ENCODE measurements around the gene ZFPM1. TPM values are rescaled to one million over a fixed set of nuclear protein-coding genes. Genes with fewer than 3 reads are reported as not detected.

The ZFPM1 gene
- total and polyA plus RNA-seq, 10 donors = 2.3 to 25.3 (median 8.9) TPM

GRCh38 chr16:88568710-88569613 lies 115.9 kb downstream of the ZFPM1 start:
- H3K27me3 ChIP-seq (replicated peaks in 1 of 7) = no peaks in the 10 kb centered on the region
- 87 to 92% (median 88%) methylated on average over 15 to 18 of the region's 18 CpGs for WGBS, 5 donors
- peak overlapping the region; percentile 69 to 98 (median 93) for H3K4me3 ChIP-seq
- intact Hi-C loops (cut with DNase I; ENCODE audit: low total_unique reads) = no loop called here
- H3K27ac ChIP-seq = peak overlapping the region in 6 of 8 donors; percentile 82 to 95 (median 89)
- H3K36me3 ChIP-seq = peaks cover 0 to 24% (median 19%) of the 10 kb centered on the region in 6 donors
- no peaks in the 10 kb centered on the region for H3K9me3 ChIP-seq
- DNase-seq = no peak
- TF ChIP-seq POLR2A (IDR thresholded peaks at IDR 0.05) = no peak
- TF ChIP-seq POLR2AphosphoS5 (IDR thresholded peaks at IDR 0.05) = no peak
- no peak for TF ChIP-seq CTCF (IDR thresholded peaks at IDR 0.05 in 8 of 11, conservative IDR thresholded peaks at IDR 0.05 in 3 of 11)
- H3K4me1 ChIP-seq = peaks cover 23 to 46% (median 38%) of the 10 kb centered on the region in 6 donors

- H3K27me3 ChIP-seq (replicated peaks in 1 of 7) = no peaks in the 10 kb centered on the region
- peak overlapping the region; percentile 61 to 95 (median 87) for H3K27ac ChIP-seq
- peaks cover 0 to 31% (median 22%) of the 10 kb centered on the region in 6 donors for H3K36me3 ChIP-seq
- peak; percentile 91 for DNase-seq
- intact Hi-C loops (cut with DNase I; ENCODE audit: low total_unique reads) = no loop called here
- H3K4me3 ChIP-seq = peak overlapping the region; percentile 69 to 98 (median 93)
- no peaks in the 10 kb centered on the region for H3K9me3 ChIP-seq
- TF ChIP-seq POLR2AphosphoS5 (IDR thresholded peaks at IDR 0.05) (no peak), CTCF (IDR thresholded peaks at IDR 0.05 in 8 of 11, conservative IDR thresholded peaks at IDR 0.05 in 3 of 11) (no peak), POLR2A (IDR thresholded peaks at IDR 0.05) (no peak)
- H3K4me1 ChIP-seq = peaks cover 23 to 51% (median 38%) of the 10 kb centered on the region in 6 donors
- WGBS, 5 donors = 2 to 4% (median 3%) methylated on average over 24 to 28 of the region's 28 CpGs
These were observed 116.5 kb downstream of the ZFPM1 start for GRCh38 chr16:88569614-88569984.

GRCh38 chr16:88569985-88570690 lies 117.1 kb downstream of the ZFPM1 start, which contains the start of gene ZC3H18:
TSS of gene ZC3H18 (plus strand) at chr16:88570403. CDS start at chr16:88577124, 6,721 bp downstream.
- 0 to 1% (median 0%) methylated on average over 41 to 90 of the region's 90 CpGs for WGBS, 5 donors
- H3K36me3 ChIP-seq = peaks cover 0 to 35% (median 22%) of the 10 kb centered on the region in 6 donors
- DNase-seq = peak; percentile 99
- TF ChIP-seq POLR2AphosphoS5 (IDR thresholded peaks at IDR 0.05) = peak; percentile 93 to 95 (median 94)
- TF ChIP-seq CTCF (IDR thresholded peaks at IDR 0.05 in 8 of 11, conservative IDR thresholded peaks at IDR 0.05 in 3 of 11) = peak in 1 of 11 experiments; percentile 41
- TF ChIP-seq POLR2A (IDR thresholded peaks at IDR 0.05) = peak in 2 of 3 donors; percentile 24 to 86
- peak within 1 kb of the TSS; percentile 90 to 98 (median 93) for H3K4me3 ChIP-seq
- no peaks in the 10 kb centered on the region for H3K27me3 ChIP-seq (replicated peaks in 1 of 7)
- intact Hi-C loops (cut with DNase I; ENCODE audit: low total_unique reads) = loop anchor here (10.0 kb wide), 1 partner anchor 135 kb away; the partner anchor contains the start of genes CTU2 and RNF166
- H3K9me3 ChIP-seq = no peaks in the 10 kb centered on the region
- H3K27ac ChIP-seq = peak within 1 kb of the TSS; percentile 77 to 95 (median 87)
- H3K4me1 ChIP-seq = peaks cover 23 to 52% (median 38%) of the 10 kb centered on the region in 6 donors
